ENCODE results near the gene FHAD1.

The FHAD1 gene

DNA sequence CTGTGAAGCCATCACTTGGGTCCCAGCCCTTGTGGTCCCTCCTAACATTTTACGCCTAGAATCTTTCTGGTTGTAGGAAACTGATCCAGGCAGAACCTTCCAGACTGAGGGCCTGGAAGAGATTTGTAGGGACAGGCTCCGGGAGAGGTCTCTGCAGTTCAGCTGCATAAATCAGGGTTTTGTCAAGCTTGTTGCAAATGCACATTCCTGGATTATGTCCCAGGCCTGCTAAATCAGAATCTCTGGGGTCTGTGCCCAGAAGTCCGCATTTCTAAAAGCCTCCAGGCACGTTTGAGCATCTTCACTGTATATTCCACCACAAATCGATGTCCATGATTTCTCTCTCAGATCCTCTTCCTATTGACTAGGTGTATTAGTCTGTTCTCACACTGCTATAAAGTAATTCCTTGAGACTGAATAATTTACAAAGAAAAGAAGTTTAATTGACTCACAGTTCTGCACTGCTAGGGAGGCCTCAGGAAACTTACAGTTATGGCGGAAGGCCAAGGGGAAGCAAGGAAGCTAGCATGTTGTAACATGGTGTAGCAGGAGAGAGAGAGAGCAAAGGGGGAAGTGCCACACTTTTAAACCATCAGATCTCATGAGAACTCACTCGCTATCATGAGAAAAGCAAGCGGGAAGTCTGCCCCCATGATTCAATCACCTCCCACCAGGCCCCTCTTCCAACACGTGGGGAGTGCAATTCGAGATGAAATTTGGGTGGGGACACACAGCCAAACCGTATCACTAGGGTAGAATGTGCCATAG, 1.2 kb upstream of the FHAD1 start:
- no peak for DNase-seq (ENCODE audit: extremely low read depth in 1 of 2, low read depth in 1 of 2)

GRCh38 chr1:15248216-15248615, 1.2 kb downstream of the FHAD1 start:
- DNase-seq (ENCODE audit: extremely low read depth in 1 of 2, low read depth in 1 of 2): no peak

- peak; percentile 18 to 25 for DNase-seq (ENCODE audit: extremely low read depth in 1 of 2, low read depth in 1 of 2)
Measured at GRCh38 chr1:15249081-15249480, 2.1 kb downstream of the FHAD1 start.

GRCh38 chr1:15251857-15252835, 5.1 kb downstream of the FHAD1 start:
- DNase-seq (ENCODE audit: extremely low read depth in 1 of 2, low read depth in 1 of 2): no peak

DNA sequence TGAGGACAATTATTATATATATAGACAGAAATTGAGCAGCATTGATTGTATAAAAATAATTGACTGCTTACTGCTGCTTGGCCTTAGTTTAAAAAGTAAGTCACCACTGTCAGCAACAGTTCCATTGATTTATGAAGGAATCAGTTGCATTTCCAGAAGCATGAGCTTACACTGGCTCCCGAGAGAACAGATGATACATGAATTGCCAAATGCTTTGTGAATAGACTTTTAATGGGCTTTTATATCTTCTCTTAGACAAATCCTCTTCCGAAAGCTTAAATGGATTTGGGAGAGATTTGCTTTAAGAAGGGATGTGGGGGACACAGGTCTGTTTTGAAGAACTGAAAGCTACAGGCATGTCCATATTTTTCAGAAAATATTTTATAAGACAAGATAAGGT, 7.5 kb downstream of the FHAD1 start:
- DNase-seq (ENCODE audit: extremely low read depth in 1 of 2, low read depth in 1 of 2): no peak

- DNase-seq (ENCODE audit: extremely low read depth in 1 of 2, low read depth in 1 of 2): no peak
Measured at GRCh38 chr1:15255582-15256149, 8.6 kb downstream of the FHAD1 start.

GRCh38 chr1:15256584-15256983, 9.6 kb downstream of the FHAD1 start:
- no peak for DNase-seq (ENCODE audit: extremely low read depth in 1 of 2, low read depth in 1 of 2)

DNA sequence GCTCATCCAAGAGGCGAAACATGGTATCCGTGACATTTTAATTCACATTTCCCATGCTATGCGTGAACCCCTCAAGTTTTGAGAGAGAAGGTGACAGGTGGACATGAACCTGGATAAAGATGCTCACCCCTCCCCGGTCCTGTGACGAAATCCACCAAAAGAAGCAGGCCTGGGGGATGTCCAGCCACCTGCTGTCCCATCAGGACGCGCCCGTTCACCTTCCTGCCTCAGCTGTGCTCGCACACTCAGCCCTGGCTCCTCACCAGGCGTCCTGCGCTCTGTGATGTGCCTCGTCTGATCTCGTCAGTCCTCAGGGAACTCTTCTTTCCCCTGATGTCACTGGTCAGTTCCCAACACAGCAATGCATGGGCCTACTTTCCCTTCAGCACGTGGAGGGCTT, 10.3 kb downstream of the FHAD1 start:
- no peak for DNase-seq (ENCODE audit: extremely low read depth in 1 of 2, low read depth in 1 of 2)

GRCh38 chr1:15258833-15259621, 12.0 kb downstream of the FHAD1 start:
- DNase-seq (ENCODE audit: extremely low read depth in 1 of 2, low read depth in 1 of 2): no peak

DNA sequence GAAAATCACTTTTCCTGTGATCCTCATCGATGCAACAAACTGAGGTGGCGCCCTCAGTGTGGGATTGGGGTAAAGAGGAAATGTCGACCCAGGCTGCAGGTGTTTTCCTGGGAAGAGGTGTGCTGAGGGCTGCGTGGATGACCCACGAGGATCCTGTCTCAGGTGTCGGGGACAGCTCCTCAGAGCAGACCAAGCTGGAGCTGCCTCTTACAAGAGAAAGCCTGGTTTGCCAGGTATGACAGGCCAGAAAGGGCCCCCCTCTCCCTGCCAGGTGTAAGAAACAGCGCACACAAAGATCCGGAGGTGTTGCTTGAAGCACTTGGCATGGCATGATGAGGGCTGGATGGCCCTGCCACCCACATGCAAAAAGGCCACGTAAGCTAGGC, 12.6 kb downstream of the FHAD1 start:
- DNase-seq (ENCODE audit: extremely low read depth in 1 of 2, low read depth in 1 of 2): no peak

- no peak for DNase-seq (ENCODE audit: extremely low read depth in 1 of 2, low read depth in 1 of 2)
Measured at GRCh38 chr1:15260418-15261154, 13.6 kb downstream of the FHAD1 start.

GRCh38 chr1:15261155-15262002, 14.4 kb downstream of the FHAD1 start:
- DNase-seq (ENCODE audit: extremely low read depth in 1 of 2, low read depth in 1 of 2): no peak

DNA sequence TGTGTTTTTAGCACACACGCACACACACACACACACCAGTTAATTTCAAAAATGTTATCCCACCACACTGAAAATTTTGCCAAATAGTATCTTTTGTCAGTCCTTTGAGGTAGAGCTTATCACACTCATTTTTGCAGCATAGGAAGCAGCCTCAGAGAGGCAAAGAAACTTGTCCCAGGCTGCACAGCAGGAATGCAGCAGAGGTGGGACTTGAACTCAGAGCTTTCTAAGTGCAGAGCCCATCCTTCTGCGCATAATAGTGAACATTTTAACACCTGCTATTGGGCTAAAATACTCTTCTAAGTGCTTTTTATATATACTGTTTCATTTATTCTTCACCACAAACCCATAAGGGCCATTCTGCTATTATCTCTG, 15.0 kb downstream of the FHAD1 start:
- DNase-seq (ENCODE audit: extremely low read depth in 1 of 2, low read depth in 1 of 2): no peak

- DNase-seq (ENCODE audit: extremely low read depth in 1 of 2, low read depth in 1 of 2): no peak
Measured at GRCh38 chr1:15262706-15263105, 15.7 kb downstream of the FHAD1 start.

DNA sequence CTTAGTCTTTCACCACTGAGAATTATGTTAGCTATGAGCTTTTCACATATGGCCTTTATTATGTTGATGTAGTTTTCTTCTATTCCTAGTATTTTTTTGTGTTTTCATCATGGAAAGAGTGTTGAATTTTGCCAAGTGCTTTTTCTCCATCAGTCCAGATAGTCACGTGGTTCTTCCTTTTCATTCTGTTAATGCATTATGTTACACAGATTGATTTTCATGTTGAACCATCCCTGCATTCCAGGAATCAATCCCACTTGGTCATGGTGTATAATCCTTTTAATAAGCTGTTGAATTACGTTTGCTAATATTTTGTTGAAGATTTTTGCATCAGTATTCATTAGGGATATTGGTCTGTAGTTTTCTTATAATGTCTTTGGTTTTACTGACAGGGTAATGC, 17.7 kb downstream of the FHAD1 start:
- DNase-seq (ENCODE audit: extremely low read depth in 1 of 2, low read depth in 1 of 2): no peak

DNA sequence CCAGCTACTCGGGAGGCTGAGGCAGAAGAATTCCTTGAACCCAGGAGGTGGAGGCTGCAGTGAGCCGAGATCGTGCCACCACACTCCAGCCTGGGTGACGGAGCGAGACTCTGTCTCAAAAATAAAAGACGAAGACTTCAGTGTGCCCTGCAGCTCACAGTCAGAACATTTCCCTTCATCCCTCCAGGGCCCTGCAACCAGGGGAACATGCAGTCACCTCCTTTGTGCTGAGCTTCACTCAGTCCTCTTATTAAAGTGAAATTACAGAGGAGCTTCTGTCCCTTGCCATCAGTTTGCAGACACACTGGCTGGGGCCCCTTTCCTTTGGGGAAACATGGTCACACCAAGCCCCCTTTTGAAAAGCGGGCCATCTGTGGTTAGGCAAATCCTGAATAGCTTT, 24.2 kb downstream of the FHAD1 start:
- no peak for DNase-seq (ENCODE audit: extremely low read depth in 1 of 2, low read depth in 1 of 2)

DNA sequence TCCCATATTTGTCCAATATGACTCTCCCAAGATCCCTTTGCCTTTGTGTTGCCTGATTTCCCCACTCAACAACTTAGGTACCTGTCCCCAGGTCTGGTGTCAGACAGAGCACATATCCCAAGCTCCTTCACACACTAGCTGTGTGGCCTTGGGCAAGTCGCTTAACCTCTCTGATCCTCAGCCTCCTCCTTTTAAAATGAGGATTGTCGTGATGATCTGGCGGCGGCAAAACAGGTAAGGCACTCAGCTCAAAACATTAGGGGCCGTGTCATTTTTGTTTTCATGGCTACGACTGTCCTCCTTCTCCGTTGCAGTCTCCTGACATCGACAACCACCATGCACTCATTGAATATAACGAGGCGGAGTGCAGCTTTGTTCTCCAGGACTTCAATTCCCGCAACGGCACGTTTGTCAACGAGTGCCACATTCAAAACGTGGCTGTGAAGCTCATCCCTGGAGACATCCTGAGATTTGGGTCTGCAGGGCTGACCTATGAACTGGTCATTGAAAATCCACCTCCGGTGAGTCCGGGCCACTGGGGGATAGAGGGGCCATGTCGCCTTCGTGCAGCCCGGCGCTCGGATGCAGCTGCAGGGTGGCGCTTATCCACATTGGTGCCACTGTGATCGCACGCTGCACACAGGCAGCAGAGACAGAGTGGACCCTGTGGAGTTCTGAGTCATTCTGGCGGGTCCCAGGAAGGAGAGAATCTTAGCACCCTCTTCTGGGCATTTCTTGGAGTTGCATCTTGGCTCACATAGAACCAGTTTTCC, 25.2 kb downstream of the FHAD1 start:
- no peak for DNase-seq (ENCODE audit: extremely low read depth in 1 of 2, low read depth in 1 of 2)

GRCh38 chr1:15272782-15273127, 25.7 kb downstream of the FHAD1 start:
- no peak for DNase-seq (ENCODE audit: extremely low read depth in 1 of 2, low read depth in 1 of 2)

DNA sequence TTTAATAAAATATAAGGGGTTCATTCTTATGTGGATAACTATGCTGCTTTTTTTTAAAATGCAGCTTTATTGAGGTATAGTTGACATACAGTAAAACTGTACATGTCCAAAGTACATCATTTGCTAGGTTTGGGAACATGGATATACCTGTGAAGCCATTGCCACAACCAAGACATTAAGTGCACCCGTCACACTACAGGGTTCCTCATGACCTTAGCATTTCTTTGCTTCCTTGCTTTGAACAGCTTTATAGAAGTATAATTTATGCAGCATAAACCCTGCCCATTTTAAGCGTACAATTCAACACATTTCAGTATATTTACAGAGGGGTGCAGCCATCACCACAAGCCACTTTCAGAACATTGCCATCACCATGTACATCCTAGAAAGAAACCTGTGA, 26.3 kb downstream of the FHAD1 start:
- no peak for DNase-seq (ENCODE audit: extremely low read depth in 1 of 2, low read depth in 1 of 2)
